Measurements from ENCODE around the gene ACYP1.

The ACYP1 gene

DNA sequence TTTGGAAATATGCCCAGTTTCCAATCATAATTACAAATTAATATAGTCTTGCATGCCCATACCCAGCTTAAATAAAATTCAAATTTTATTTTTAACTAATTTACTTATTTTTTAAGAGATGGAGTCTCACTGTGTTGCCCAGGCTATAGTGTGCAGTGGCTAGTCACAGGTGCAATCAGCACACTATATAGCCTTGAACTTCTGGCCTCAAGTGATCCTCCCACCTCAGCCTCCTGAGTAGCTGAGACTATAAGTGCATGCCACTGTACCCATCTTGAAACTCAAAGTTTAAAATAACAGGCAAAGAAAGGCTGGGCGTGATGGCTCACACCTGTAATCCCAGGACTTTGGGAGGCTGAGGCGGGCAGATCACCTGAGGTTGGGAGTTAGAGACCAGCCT is 22.9 kb downstream of the ACYP1 start:
- Histone ChIP-seq H3K4me3 (ENCODE audit: low read length) (no peak overlapping the region), H3K27me3 (ENCODE audit: insufficient read depth, low read length) (no peaks in the 10 kb centered on the region), H3K4me1 (ENCODE audit: insufficient read depth, low read length) (no peaks in the 10 kb centered on the region), H3K9ac (ENCODE audit: low read depth, low read length) (no peak overlapping the region), H3K9me3 (ENCODE audit: insufficient read depth, low read depth, low read length) (no peaks in the 10 kb centered on the region), H3K36me3 (ENCODE audit: insufficient read depth, low read length) (peaks cover 45% of the 10 kb centered on the region), H3K27ac (ENCODE audit: low read depth, low read length) (no peak overlapping the region)
- 92% methylated on average over 2 of the region's 2 CpGs for WGBS

DNA sequence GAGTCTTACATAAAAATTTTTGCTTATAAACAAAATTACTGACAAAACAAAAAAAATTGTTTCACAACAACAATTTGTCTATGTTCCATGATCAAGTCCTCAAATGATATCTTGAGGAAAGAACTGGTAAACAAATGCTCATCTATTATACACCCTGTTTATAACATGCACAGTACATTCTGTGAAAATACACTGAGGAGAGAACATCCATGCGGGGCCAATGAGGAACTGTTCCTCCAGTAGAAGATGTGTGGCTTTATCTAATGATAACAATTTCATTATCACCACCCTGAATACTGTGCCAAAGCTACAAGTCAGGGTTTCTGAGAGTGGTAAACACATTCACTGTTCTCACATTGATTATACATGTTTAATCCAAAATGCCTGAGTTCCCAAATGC is 23.3 kb downstream of the ACYP1 start:
- no peaks in the 10 kb centered on the region for H3K9me3 ChIP-seq (ENCODE audit: insufficient read depth, low read depth, low read length)
- no peak overlapping the region for H3K27ac ChIP-seq (ENCODE audit: low read depth, low read length)
- no peaks in the 10 kb centered on the region for H3K4me1 ChIP-seq (ENCODE audit: insufficient read depth, low read length)
- no peaks in the 10 kb centered on the region for H3K27me3 ChIP-seq (ENCODE audit: insufficient read depth, low read length)
- no peak overlapping the region for H3K9ac ChIP-seq (ENCODE audit: low read depth, low read length)
- no peak overlapping the region for H3K4me3 ChIP-seq (ENCODE audit: low read length)
- peaks cover 45% of the 10 kb centered on the region for H3K36me3 ChIP-seq (ENCODE audit: insufficient read depth, low read length)
- 100% methylated on average over 1 of the region's 1 CpG for WGBS

DNA sequence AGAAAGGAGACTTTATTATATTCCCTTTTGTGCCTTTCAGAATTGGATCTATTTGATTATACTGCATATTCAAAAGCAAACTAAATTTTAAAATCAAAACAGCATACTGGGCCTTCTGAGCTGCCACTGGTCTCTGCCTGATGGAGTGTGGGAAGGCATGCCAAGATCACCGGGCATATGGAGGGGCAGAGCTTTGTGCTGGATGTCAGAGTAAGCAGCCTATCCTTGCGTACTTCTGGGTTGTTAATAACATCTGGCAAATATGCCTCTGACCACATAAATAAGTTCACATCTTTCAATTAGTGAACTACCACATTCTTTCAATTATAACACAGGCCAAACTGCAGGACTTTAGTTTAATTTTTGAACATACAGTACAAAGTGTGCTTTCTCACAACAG is 30.9 kb downstream of the ACYP1 start:
- H3K9ac ChIP-seq (ENCODE audit: low read depth, low read length): no peak overlapping the region
- peaks cover 61% of the 10 kb centered on the region for H3K36me3 ChIP-seq (ENCODE audit: insufficient read depth, low read length)
- H3K27ac ChIP-seq (ENCODE audit: low read depth, low read length): no peak overlapping the region
- H3K27me3 ChIP-seq (ENCODE audit: insufficient read depth, low read length): no peaks in the 10 kb centered on the region
- no peaks in the 10 kb centered on the region for H3K4me1 ChIP-seq (ENCODE audit: insufficient read depth, low read length)
- 98% methylated on average over 2 of the region's 2 CpGs for WGBS
- H3K4me3 ChIP-seq (ENCODE audit: low read length): no peak overlapping the region
- H3K9me3 ChIP-seq (ENCODE audit: insufficient read depth, low read depth, low read length): no peaks in the 10 kb centered on the region

DNA sequence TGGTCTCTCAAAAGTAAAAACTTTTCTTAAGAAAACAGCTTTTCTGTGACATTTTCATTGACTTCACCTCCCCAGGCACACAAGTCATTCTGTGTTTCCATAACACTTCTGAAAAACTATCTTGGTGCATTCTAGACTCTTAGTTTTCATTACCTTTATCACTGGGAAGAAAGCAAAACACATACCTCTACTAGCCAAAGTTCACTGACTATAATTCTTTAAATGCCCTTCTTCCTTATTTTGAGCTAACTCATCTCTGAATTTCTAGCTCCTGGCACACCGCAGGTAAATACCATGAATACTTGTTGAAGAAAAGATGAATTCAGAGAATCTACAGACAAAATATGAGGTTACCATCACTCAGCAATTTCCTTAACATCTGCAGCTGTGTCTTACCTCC is 33.7 kb downstream of the ACYP1 start:
- Histone ChIP-seq H3K4me3 (ENCODE audit: low read length) (no peak overlapping the region), H3K9me3 (ENCODE audit: insufficient read depth, low read depth, low read length) (no peaks in the 10 kb centered on the region), H3K4me1 (ENCODE audit: insufficient read depth, low read length) (no peaks in the 10 kb centered on the region), H3K27ac (ENCODE audit: low read depth, low read length) (no peak overlapping the region), H3K36me3 (ENCODE audit: insufficient read depth, low read length) (peaks cover 60% of the 10 kb centered on the region), H3K27me3 (ENCODE audit: insufficient read depth, low read length) (no peaks in the 10 kb centered on the region), H3K9ac (ENCODE audit: low read depth, low read length) (no peak overlapping the region)
- WGBS: 0% methylated on average over 1 of the region's 1 CpG

DNA sequence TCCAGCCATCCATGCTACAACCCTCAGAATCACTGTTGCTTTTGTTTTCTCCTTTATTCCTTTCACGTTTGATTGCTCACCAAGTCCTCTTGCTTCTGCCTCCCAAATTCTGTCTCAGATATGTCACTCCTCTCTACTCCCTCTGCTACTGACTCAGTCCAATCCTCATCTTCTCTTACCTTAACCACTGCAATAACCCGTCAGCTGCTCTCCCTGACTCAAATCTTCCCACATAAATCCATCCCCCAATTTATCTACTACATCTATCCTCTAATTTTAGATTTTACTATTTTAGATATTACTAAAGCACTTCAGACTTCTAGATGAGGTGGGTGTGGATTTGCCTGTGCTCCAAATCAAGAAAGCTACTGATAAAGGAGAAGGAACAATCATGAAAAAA is 37.9 kb downstream of the ACYP1 start:
- H3K27ac ChIP-seq (ENCODE audit: low read depth, low read length): no peak overlapping the region
- no peak overlapping the region for H3K9ac ChIP-seq (ENCODE audit: low read depth, low read length)
- no peaks in the 10 kb centered on the region for H3K4me1 ChIP-seq (ENCODE audit: insufficient read depth, low read length)
- no peaks in the 10 kb centered on the region for H3K9me3 ChIP-seq (ENCODE audit: insufficient read depth, low read depth, low read length)
- H3K27me3 ChIP-seq (ENCODE audit: insufficient read depth, low read length): no peaks in the 10 kb centered on the region
- H3K36me3 ChIP-seq (ENCODE audit: insufficient read depth, low read length): peaks cover 55% of the 10 kb centered on the region
- 91% methylated on average over 2 of the region's 2 CpGs for WGBS
- no peak overlapping the region for H3K4me3 ChIP-seq (ENCODE audit: low read length)

DNA sequence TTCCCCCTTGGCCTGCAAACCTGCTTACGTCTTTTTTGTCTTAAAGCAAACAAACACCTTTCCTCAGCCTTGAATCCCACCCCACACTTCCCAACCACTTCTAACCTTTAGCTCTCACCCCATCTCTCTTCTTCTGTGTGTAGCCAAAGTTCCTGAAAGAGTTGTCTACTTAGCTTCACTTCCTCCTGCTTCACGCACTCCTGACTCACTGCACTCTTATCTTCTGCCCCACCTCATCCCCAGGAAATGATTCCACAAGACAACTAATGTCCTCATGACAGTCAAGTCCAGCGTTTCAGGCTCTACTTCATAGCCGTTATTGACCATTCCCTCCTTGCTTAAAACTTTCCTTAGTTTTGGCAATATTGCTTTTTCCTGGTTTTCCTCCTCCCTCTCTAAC is 38.7 kb downstream of the ACYP1 start:
- Histone ChIP-seq H3K4me3 (ENCODE audit: low read length) (no peak overlapping the region), H3K9me3 (ENCODE audit: insufficient read depth, low read depth, low read length) (no peaks in the 10 kb centered on the region), H3K27ac (ENCODE audit: low read depth, low read length) (no peak overlapping the region), H3K9ac (ENCODE audit: low read depth, low read length) (no peak overlapping the region), H3K4me1 (ENCODE audit: insufficient read depth, low read length) (no peaks in the 10 kb centered on the region), H3K36me3 (ENCODE audit: insufficient read depth, low read length) (peaks cover 53% of the 10 kb centered on the region), H3K27me3 (ENCODE audit: insufficient read depth, low read length) (no peaks in the 10 kb centered on the region)
- WGBS: 86% methylated on average over 4 of the region's 4 CpGs

DNA sequence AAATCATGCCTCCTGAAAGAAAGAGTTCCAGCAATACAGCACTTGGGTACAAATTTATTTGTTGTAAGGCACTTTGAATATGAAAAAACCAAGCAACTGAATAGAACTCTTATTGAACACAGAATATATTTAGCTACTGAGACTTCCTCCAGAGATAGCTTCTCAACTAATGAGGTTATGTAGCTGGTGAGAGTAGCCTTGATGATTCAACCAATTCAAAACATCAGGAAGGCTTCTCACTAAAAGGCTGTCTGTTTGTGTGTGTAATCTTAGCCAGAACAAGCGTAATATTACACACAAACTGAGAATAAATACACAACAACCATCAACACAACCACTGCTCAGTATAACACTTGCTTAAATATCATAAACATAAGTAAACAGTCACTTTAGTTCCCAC is 40.7 kb downstream of the ACYP1 start:
- H3K36me3 ChIP-seq (ENCODE audit: insufficient read depth, low read length): peaks cover 59% of the 10 kb centered on the region
- no peaks in the 10 kb centered on the region for H3K27me3 ChIP-seq (ENCODE audit: insufficient read depth, low read length)
- H3K27ac ChIP-seq (ENCODE audit: low read depth, low read length): no peak overlapping the region
- H3K9ac ChIP-seq (ENCODE audit: low read depth, low read length): no peak overlapping the region
- no peaks in the 10 kb centered on the region for H3K9me3 ChIP-seq (ENCODE audit: insufficient read depth, low read depth, low read length)
- 100% methylated on average over 1 of the region's 1 CpG for whole genome bisulfite sequencing
- no peak overlapping the region for H3K4me3 ChIP-seq (ENCODE audit: low read length)
- H3K4me1 ChIP-seq (ENCODE audit: insufficient read depth, low read length): no peaks in the 10 kb centered on the region

DNA sequence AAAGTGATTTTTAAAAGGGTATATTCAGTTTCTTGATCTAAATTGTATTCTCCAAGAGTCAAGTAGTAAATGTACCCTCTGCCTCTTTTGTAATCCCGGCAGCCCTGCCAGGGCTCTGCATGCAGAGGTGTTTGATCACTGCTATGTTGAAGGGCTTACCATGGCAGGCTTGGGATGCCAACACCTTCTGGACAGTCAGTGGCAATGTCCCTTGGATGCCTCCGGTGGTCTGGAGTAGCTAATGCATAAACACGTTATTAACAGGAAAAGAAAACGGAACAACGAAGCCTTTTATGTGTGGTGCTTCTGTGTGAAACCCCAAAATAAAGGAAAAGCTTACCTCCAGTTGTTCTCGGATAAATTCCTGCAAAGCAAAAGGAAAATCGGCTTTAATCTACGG is 41.2 kb downstream of the ACYP1 start:
- no peak overlapping the region for H3K27ac ChIP-seq (ENCODE audit: low read depth, low read length)
- H3K9me3 ChIP-seq (ENCODE audit: insufficient read depth, low read depth, low read length): no peaks in the 10 kb centered on the region
- no peaks in the 10 kb centered on the region for H3K27me3 ChIP-seq (ENCODE audit: insufficient read depth, low read length)
- H3K9ac ChIP-seq (ENCODE audit: low read depth, low read length): no peak overlapping the region
- WGBS: 77% methylated on average over 8 of the region's 8 CpGs
- H3K4me1 ChIP-seq (ENCODE audit: insufficient read depth, low read length): no peaks in the 10 kb centered on the region
- peaks cover 61% of the 10 kb centered on the region for H3K36me3 ChIP-seq (ENCODE audit: insufficient read depth, low read length)
- no peak overlapping the region for H3K4me3 ChIP-seq (ENCODE audit: low read length)

DNA sequence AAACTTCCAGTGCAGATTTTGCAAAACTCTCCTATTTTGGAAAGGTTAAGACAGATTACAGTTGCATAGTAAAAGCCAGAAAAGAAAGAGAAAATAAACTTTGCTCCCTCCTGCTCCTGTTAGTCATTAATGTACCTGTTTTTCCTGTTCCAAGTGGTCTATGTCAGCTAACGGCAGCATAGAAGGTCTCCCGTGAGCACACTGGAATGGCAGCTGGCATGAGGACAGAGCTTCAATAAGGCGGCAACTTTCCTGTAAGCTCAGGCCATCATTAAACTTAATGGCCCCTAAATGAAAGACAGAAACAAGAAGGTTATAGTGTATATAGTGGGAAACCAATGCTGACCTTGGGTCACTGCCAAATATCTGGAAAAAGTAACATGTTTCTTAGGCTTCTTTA is 45.1 kb downstream of the ACYP1 start:
- Histone ChIP-seq H3K4me3 (ENCODE audit: low read length) (no peak overlapping the region), H3K27ac (ENCODE audit: low read depth, low read length) (no peak overlapping the region), H3K36me3 (ENCODE audit: insufficient read depth, low read length) (peaks cover 84% of the 10 kb centered on the region), H3K9me3 (ENCODE audit: insufficient read depth, low read depth, low read length) (no peaks in the 10 kb centered on the region), H3K4me1 (ENCODE audit: insufficient read depth, low read length) (no peaks in the 10 kb centered on the region), H3K9ac (ENCODE audit: low read depth, low read length) (no peak overlapping the region), H3K27me3 (ENCODE audit: insufficient read depth, low read length) (no peaks in the 10 kb centered on the region)
- 96% methylated on average over 3 of the region's 3 CpGs for WGBS

DNA sequence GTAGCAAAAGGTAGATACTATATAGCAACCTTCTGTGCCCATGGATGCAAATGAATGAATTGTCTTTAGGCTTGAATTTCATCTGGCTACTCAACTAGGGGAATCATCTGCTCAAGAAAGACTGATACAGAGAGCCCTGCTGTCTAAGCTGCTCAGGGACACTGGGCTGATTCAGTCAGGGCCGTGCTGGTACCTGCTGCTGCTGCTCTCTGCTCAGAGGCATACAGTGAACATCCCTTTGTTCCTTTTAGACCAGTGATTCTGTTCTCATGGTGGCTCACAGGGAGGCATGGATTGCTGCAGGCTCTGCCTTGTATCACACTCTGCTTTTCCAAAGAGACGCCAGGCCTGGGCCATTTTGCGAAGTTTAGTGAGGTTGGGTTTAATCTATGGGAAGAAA is 47.0 kb downstream of the ACYP1 start:
- Histone ChIP-seq H3K9ac (ENCODE audit: low read depth, low read length) (no peak overlapping the region), H3K27me3 (ENCODE audit: insufficient read depth, low read length) (no peaks in the 10 kb centered on the region), H3K36me3 (ENCODE audit: insufficient read depth, low read length) (peaks cover 80% of the 10 kb centered on the region), H3K4me1 (ENCODE audit: insufficient read depth, low read length) (peaks cover 2% of the 10 kb centered on the region; the same call in 1 of the 2 replicates), H3K27ac (ENCODE audit: low read depth, low read length) (no peak overlapping the region), H3K4me3 (ENCODE audit: low read length) (no peak overlapping the region), H3K9me3 (ENCODE audit: insufficient read depth, low read depth, low read length) (no peaks in the 10 kb centered on the region)
- 95% methylated on average over 3 of the region's 3 CpGs for WGBS

DNA sequence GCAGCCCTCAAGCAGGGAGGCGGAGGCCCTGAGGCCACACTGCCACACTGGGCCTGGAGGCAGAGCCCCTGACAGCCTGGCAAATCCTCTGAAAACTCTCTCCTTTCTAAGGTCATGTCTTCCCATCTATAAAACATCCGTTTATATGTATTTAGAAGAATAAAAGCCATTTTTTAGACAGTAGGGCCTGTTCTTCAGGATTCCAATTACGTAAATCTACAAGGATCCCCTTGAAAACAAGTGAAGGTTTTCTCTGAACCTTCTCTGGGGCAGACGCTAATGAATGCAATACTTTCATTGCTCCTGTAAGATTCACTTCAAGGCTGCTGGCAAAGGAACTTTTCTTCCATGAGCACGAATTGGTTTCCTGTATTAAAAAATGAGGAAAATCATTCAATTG is 48.3 kb downstream of the ACYP1 start:
- Histone ChIP-seq H3K27me3 (ENCODE audit: insufficient read depth, low read length) (no peaks in the 10 kb centered on the region), H3K4me3 (ENCODE audit: low read length) (no peak overlapping the region), H3K9ac (ENCODE audit: low read depth, low read length) (no peak overlapping the region), H3K36me3 (ENCODE audit: insufficient read depth, low read length) (peaks cover 72% of the 10 kb centered on the region), H3K27ac (ENCODE audit: low read depth, low read length) (no peak overlapping the region), H3K4me1 (ENCODE audit: insufficient read depth, low read length) (peaks cover 4% of the 10 kb centered on the region; the same call in 1 of the 2 replicates), H3K9me3 (ENCODE audit: insufficient read depth, low read depth, low read length) (no peaks in the 10 kb centered on the region)
- 98% methylated on average over 4 of the region's 5 CpGs for WGBS

DNA sequence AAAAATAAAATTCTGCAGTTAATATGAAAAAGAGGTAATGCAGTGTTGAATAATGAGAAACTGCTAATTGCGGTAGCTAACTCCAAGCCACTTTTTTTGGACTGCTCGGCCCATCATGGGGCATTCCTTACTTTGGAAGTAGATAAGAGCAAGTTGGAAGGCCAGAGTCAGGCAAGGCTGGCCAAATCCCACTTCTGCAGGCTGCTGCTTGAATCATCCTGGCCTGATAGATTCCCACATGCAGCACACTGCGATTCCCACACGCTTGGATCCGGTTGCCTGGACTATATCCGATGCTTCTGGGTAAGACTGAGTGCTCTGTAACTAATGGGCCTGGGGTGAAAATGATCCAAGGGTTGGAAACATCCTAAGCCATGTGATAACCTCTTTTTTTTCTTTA is 50.5 kb downstream of the ACYP1 start:
- WGBS: 94% methylated on average over 6 of the region's 6 CpGs
- Histone ChIP-seq H3K4me3 (ENCODE audit: low read length) (no peak overlapping the region), H3K4me1 (ENCODE audit: insufficient read depth, low read length) (peaks cover 4% of the 10 kb centered on the region; the same call in 1 of the 2 replicates), H3K36me3 (ENCODE audit: insufficient read depth, low read length) (peaks cover 78% of the 10 kb centered on the region), H3K9me3 (ENCODE audit: insufficient read depth, low read depth, low read length) (no peaks in the 10 kb centered on the region), H3K27me3 (ENCODE audit: insufficient read depth, low read length) (no peaks in the 10 kb centered on the region), H3K9ac (ENCODE audit: low read depth, low read length) (no peak overlapping the region), H3K27ac (ENCODE audit: low read depth, low read length) (no peak overlapping the region)
